Body of pancreas (tissue), 4 donors: ENCODE data around the gene PIERCE2.

Source experiments
- CTCF ChIP-seq, 7 experiments: fragments of 450-650 bp in 4 of 7; fragments of 200-600 bp in 3 of 7; sonication (generic) in 3 of 7; IDR thresholded peaks; one replicate each; pipeline ENCODE4 v1.5.1; 2016 to 2019; ENCODE audit warnings: antibody characterized with exemption in 7 of 7
- POLR2A ChIP-seq, 3 donors: fragments of 450-650 bp; IDR thresholded peaks; one replicate each; pipeline ENCODE4 v1.6.1; 2016; ENCODE audit warnings: antibody characterized with exemption in 3 of 3, mild to moderate bottlenecking in 2 of 3

GRCh38 chr15:55403531-55403930 lies 4.8 kb upstream of the PIERCE2 start:
- TF ChIP-seq CTCF (IDR thresholded peaks at IDR 0.05) (no peak), POLR2A (IDR thresholded peaks at IDR 0.05) (no peak)
